ENCODE measurements around the gene KLF17. TPM values are rescaled to one million over a fixed set of nuclear protein-coding genes. Genes with fewer than 3 reads are reported as not detected.

KLF17 gene
- total and polyA plus RNA-seq, 4 donors, result not detected

DNA sequence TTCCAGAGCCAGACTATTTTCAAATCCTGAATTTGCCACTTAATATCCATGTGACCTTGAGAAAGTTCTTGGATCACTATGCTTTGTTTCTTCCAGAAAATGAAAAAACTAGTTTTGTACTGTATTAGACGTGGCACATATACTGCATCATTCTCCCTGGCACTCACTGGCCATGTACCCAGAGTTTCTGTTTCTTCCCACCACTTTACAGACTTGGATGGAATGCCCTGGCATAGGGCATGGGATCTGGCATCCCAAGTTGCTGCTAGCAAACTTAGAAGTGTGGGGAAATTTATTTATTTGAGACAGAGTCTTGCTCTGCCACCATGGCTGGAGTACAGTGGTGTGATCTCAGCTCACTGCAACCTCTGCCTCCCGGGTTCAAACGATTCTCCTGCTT, 12.8 kb downstream of the KLF17 start:
- no peaks in the 10 kb centered on the region for H3K27me3 ChIP-seq (ENCODE audit: control insufficient read depth in 4 of 4, insufficient read depth in 4 of 4, low read length in 3 of 4)
- TF ChIP-seq SP1 (IDR thresholded peaks at IDR 0.05), result no peak
- no peak for TF ChIP-seq EGR1 (IDR thresholded peaks at IDR 0.05; ENCODE audit: low read depth in 2 of 2)
- no peak for TF ChIP-seq TAF1 (conservative IDR thresholded peaks at IDR 0.05)
- TF ChIP-seq, protein P1, sequence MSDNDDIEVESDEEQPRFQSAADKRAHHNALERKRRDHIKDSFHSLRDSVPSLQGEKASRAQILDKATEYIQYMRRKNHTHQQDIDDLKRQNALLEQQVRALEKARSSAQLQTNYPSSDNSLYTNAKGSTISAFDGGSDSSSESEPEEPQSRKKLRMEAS (IDR thresholded peaks at IDR 0.05), result no peak
- no peak for TF ChIP-seq YY1 (IDR thresholded peaks at IDR 0.05)
- TF ChIP-seq RXRA (IDR thresholded peaks at IDR 0.05), result no peak
- no peak for TF ChIP-seq HNF4A (conservative IDR thresholded peaks at IDR 0.05)
- TF ChIP-seq RAD21 (IDR thresholded peaks at IDR 0.05), result no peak
- TF ChIP-seq JUND (IDR thresholded peaks at IDR 0.05), result no peak
- TF ChIP-seq GABPA (IDR thresholded peaks at IDR 0.05 in 1 of 2, conservative IDR thresholded peaks at IDR 0.05 in 1 of 2), result no peak
- TF ChIP-seq, protein P2, sequence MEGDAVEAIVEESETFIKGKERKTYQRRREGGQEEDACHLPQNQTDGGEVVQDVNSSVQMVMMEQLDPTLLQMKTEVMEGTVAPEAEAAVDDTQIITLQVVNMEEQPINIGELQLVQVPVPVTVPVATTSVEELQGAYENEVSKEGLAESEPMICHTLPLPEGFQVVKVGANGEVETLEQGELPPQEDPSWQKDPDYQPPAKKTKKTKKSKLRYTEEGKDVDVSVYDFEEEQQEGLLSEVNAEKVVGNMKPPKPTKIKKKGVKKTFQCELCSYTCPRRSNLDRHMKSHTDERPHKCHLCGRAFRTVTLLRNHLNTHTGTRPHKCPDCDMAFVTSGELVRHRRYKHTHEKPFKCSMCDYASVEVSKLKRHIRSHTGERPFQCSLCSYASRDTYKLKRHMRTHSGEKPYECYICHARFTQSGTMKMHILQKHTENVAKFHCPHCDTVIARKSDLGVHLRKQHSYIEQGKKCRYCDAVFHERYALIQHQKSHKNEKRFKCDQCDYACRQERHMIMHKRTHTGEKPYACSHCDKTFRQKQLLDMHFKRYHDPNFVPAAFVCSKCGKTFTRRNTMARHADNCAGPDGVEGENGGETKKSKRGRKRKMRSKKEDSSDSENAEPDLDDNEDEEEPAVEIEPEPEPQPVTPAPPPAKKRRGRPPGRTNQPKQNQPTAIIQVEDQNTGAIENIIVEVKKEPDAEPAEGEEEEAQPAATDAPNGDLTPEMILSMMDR (IDR thresholded peaks at IDR 0.05; ENCODE audit: low read depth, low read length, missing input control), result no peak
- no peak for TF ChIP-seq FOXA2 (IDR thresholded peaks at IDR 0.05)
- TF ChIP-seq, protein P3, sequence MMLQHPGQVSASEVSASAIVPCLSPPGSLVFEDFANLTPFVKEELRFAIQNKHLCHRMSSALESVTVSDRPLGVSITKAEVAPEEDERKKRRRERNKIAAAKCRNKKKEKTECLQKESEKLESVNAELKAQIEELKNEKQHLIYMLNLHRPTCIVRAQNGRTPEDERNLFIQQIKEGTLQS (IDR thresholded peaks at IDR 0.05), result no peak
- no peak for TF ChIP-seq FOXA1 (IDR thresholded peaks at IDR 0.05)
- no peak for TF ChIP-seq HNF4G (IDR thresholded peaks at IDR 0.05)
- TF ChIP-seq, protein P4, sequence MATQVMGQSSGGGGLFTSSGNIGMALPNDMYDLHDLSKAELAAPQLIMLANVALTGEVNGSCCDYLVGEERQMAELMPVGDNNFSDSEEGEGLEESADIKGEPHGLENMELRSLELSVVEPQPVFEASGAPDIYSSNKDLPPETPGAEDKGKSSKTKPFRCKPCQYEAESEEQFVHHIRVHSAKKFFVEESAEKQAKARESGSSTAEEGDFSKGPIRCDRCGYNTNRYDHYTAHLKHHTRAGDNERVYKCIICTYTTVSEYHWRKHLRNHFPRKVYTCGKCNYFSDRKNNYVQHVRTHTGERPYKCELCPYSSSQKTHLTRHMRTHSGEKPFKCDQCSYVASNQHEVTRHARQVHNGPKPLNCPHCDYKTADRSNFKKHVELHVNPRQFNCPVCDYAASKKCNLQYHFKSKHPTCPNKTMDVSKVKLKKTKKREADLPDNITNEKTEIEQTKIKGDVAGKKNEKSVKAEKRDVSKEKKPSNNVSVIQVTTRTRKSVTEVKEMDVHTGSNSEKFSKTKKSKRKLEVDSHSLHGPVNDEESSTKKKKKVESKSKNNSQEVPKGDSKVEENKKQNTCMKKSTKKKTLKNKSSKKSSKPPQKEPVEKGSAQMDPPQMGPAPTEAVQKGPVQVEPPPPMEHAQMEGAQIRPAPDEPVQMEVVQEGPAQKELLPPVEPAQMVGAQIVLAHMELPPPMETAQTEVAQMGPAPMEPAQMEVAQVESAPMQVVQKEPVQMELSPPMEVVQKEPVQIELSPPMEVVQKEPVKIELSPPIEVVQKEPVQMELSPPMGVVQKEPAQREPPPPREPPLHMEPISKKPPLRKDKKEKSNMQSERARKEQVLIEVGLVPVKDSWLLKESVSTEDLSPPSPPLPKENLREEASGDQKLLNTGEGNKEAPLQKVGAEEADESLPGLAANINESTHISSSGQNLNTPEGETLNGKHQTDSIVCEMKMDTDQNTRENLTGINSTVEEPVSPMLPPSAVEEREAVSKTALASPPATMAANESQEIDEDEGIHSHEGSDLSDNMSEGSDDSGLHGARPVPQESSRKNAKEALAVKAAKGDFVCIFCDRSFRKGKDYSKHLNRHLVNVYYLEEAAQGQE (IDR thresholded peaks at IDR 0.05), result no peak
- TF ChIP-seq, protein P5, sequence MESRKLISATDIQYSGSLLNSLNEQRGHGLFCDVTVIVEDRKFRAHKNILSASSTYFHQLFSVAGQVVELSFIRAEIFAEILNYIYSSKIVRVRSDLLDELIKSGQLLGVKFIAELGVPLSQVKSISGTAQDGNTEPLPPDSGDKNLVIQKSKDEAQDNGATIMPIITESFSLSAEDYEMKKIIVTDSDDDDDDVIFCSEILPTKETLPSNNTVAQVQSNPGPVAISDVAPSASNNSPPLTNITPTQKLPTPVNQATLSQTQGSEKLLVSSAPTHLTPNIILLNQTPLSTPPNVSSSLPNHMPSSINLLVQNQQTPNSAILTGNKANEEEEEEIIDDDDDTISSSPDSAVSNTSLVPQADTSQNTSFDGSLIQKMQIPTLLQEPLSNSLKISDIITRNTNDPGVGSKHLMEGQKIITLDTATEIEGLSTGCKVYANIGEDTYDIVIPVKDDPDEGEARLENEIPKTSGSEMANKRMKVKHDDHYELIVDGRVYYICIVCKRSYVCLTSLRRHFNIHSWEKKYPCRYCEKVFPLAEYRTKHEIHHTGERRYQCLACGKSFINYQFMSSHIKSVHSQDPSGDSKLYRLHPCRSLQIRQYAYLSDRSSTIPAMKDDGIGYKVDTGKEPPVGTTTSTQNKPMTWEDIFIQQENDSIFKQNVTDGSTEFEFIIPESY (IDR thresholded peaks at IDR 0.05), result no peak
- WGBS, result 92% methylated on average over 3 of the region's 3 CpGs
- DNase-seq (ENCODE audit: low spot score), result no peak
- H3K27ac ChIP-seq (ENCODE audit: low read depth in 1 of 2, low read length in 2 of 2), result no peak overlapping the region
- no peak overlapping the region for H3K4me3 ChIP-seq (ENCODE audit: low read depth in 1 of 3, low read length in 3 of 3)
- no peaks in the 10 kb centered on the region for H3K4me1 ChIP-seq (ENCODE audit: control insufficient read depth in 4 of 4, insufficient read depth in 4 of 4, low read length in 3 of 4)
- no peaks in the 10 kb centered on the region for H3K36me3 ChIP-seq (ENCODE audit: control insufficient read depth in 4 of 4, insufficient read depth in 3 of 4, low read depth in 1 of 4, low read length in 3 of 4)
- no peak overlapping the region for H3K9ac ChIP-seq (ENCODE audit: low read depth in 1 of 2, low read length in 2 of 2)
- H3K9me3 ChIP-seq (ENCODE audit: control insufficient read depth in 4 of 4, low read length in 3 of 4), result no peaks in the 10 kb centered on the region
